Parathyroid adenoma (tissue), 2 donors: ENCODE data around the gene MAZ.

Experiments used
- H2AFZ ChIP-seq: fragments of 300-600 bp; sonication (generic); one replicate; pipeline ENCODE4 v1.7.0; 2017; ENCODE audit warnings: antibody characterized with exemption, mild to moderate bottlenecking
- H3K27ac ChIP-seq: fragments of 300-600 bp; sonication (generic); one replicate; pipeline ENCODE4 v1.7.0; 2017
- H3K27me3 ChIP-seq: fragments of 300-600 bp; sonication (generic); one replicate; pipeline ENCODE4 v1.7.0; 2017; ENCODE audit warnings: low read length; ENCODE audit not compliant: control insufficient read depth, insufficient read depth
- H3K36me3 ChIP-seq: fragments of 300-600 bp; sonication (generic); one replicate; pipeline ENCODE4 v1.7.0; 2017; ENCODE audit warnings: low read length; ENCODE audit not compliant: control insufficient read depth, insufficient read depth
- H3K4me1 ChIP-seq: fragments of 300-600 bp; sonication (generic); one replicate; pipeline ENCODE4 v1.7.0; 2017; ENCODE audit warnings: control low read depth
- H3K4me2 ChIP-seq: fragments of 300-600 bp; sonication (generic); one replicate; pipeline ENCODE4 v1.7.0; 2017; ENCODE audit warnings: low read length
- H3K4me3 ChIP-seq: fragments of 300-600 bp; sonication (generic); one replicate; pipeline ENCODE4 v1.7.0; 2017; ENCODE audit warnings: low read depth, low read length
- H3K79me2 ChIP-seq: fragments of 300-600 bp; sonication (generic); one replicate; pipeline ENCODE4 v1.7.0; 2017; ENCODE audit warnings: control low read depth
- H3K9ac ChIP-seq: fragments of 300-600 bp; sonication (generic); one replicate; pipeline ENCODE4 v1.7.0; 2017; ENCODE audit warnings: mild to moderate bottlenecking
- H3K9me3 ChIP-seq: fragments of 300-600 bp; sonication (generic); one replicate; pipeline ENCODE4 v1.7.0; 2017; ENCODE audit warnings: low read length; ENCODE audit not compliant: control insufficient read depth
- TF ChIP-seq, protein P1 (sequence below): fragments of 300-600 bp; sonication (generic); IDR thresholded peaks from one replicate; pipeline ENCODE4 v1.7.0; 2017; ENCODE audit warnings: antibody characterized with exemption, mild to moderate bottlenecking
- donor health status: primary hyperparathyroidism.

Gene MAZ

DNA sequence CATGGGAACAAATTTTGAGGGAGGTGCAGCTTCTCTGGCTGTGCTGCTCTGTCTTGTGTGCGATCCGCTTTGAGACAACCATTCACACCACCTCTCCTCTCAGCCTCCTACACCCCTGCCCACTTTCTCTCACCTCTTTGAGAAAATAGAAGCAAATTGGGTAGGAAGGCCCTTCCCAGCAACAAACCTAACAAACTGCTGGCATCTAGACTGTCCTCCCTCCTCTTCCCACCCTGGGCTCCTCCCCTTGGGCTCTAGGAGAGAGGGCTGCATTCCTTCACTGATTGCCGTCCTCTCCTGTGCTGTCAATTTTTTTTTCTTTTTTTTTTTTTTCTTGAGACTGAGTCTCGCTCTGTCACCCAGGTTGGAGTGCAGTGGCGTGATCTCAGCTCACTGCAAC lies 43.2 kb downstream of the MAZ start:
- Histone ChIP-seq H3K4me2 (no peak overlapping the region), H3K9ac (no peak overlapping the region), H3K27me3 (no peaks in the 10 kb centered on the region), H3K79me2 (no peaks in the 10 kb centered on the region), H3K9me3 (no peaks in the 10 kb centered on the region), H3K4me1 (no peaks in the 10 kb centered on the region), H3K36me3 (no peaks in the 10 kb centered on the region), H2AFZ (no peak overlapping the region), H3K4me3 (no peak overlapping the region), H3K27ac (no peak overlapping the region)
- TF ChIP-seq, protein P1, sequence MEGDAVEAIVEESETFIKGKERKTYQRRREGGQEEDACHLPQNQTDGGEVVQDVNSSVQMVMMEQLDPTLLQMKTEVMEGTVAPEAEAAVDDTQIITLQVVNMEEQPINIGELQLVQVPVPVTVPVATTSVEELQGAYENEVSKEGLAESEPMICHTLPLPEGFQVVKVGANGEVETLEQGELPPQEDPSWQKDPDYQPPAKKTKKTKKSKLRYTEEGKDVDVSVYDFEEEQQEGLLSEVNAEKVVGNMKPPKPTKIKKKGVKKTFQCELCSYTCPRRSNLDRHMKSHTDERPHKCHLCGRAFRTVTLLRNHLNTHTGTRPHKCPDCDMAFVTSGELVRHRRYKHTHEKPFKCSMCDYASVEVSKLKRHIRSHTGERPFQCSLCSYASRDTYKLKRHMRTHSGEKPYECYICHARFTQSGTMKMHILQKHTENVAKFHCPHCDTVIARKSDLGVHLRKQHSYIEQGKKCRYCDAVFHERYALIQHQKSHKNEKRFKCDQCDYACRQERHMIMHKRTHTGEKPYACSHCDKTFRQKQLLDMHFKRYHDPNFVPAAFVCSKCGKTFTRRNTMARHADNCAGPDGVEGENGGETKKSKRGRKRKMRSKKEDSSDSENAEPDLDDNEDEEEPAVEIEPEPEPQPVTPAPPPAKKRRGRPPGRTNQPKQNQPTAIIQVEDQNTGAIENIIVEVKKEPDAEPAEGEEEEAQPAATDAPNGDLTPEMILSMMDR = no peak

DNA sequence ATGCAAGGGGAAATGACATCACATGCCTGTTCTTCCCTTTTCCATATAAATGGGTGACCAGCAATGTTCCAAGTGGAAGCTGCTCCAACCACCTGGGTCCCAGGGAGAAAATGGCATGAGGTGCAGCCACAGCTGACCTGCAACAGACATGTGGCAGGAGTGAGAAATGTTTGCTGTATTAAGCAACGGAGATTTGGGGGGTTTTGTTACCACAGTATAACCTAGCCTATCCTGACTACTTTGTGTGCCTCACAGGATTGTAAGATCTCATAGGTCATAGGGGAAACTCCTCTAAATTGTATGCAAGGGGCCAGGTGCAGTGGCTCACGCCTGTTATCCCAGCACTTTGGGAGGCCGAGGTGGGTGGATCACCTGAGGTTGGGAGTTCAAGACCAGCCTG lies 44.7 kb downstream of the MAZ start:
- H3K27ac ChIP-seq = no peak overlapping the region
- H3K36me3 ChIP-seq = no peaks in the 10 kb centered on the region

DNA sequence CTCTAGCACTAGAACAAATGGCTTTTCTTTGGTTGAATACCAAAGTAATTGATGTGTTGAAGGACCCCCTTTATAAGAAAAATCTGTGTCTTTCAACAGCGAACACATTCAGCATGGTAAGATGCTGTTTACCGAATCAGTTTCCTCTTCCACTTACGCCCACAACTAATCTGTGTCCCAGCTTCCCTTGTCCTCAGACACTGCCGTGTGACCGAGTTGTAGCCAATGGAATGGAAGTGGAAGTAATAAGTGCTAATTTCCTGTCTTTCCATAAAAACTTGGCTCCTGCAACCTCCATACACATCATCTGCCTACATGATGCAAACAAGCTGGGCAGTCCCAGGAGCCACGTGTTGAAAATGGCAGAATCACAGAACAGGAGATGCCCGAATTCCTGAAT lies 46.3 kb downstream of the MAZ start:
- Histone ChIP-seq H3K4me2 (no peak overlapping the region), H3K4me3 (no peak overlapping the region), H3K9ac (no peak overlapping the region), H3K79me2 (no peaks in the 10 kb centered on the region), H3K4me1 (no peaks in the 10 kb centered on the region), H2AFZ (no peak overlapping the region), H3K27me3 (no peaks in the 10 kb centered on the region), H3K9me3 (no peaks in the 10 kb centered on the region), H3K27ac (no peak overlapping the region), H3K36me3 (no peaks in the 10 kb centered on the region)
- TF ChIP-seq, protein P1 = no peak

More for the DNA sequence above, 44.7 kb downstream of the MAZ start:
- no peaks in the 10 kb centered on the region for H3K4me1 ChIP-seq
- no peak overlapping the region for H3K4me3 ChIP-seq
- H2AFZ ChIP-seq = no peak overlapping the region
- H3K9me3 ChIP-seq = no peaks in the 10 kb centered on the region
- TF ChIP-seq, protein P1 = no peak
- no peaks in the 10 kb centered on the region for H3K27me3 ChIP-seq
- H3K4me2 ChIP-seq = no peak overlapping the region
- no peak overlapping the region for H3K9ac ChIP-seq
- H3K79me2 ChIP-seq = no peaks in the 10 kb centered on the region

DNA sequence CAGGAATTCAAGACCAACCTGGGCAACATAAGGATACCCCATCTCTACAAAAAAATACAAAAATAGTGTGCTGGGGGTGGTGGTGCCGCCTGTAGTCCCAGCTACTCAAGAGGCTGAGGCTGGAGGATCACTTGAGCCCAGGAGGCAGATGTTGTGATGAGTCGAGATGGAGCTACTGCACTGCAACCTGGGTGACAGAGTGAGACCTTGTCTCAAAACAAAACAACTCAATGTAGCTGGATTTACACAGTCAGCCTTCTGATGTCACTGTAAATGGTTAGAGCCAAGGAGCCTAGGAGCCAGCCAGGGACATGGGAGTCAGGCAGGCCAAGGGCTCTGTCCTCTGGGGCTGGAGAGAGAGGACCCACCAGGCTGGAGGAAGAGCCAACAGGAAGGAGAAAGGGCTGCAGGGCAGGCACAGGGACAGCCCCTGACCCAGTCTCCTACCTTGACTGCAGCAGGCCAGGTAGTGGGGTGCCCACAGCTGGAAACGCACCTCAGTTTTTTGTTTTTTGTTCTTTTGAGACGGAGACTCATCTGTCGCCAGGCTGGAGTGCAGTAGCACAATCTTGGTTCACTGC lies 48.3 kb downstream of the MAZ start:
- TF ChIP-seq, protein P1 = no peak
- Histone ChIP-seq H3K4me2 (no peak overlapping the region), H3K27ac (no peak overlapping the region), H3K4me1 (no peaks in the 10 kb centered on the region), H3K27me3 (no peaks in the 10 kb centered on the region), H3K9me3 (no peaks in the 10 kb centered on the region), H2AFZ (no peak overlapping the region), H3K79me2 (no peaks in the 10 kb centered on the region), H3K9ac (no peak overlapping the region), H3K4me3 (no peak overlapping the region), H3K36me3 (no peaks in the 10 kb centered on the region)

DNA sequence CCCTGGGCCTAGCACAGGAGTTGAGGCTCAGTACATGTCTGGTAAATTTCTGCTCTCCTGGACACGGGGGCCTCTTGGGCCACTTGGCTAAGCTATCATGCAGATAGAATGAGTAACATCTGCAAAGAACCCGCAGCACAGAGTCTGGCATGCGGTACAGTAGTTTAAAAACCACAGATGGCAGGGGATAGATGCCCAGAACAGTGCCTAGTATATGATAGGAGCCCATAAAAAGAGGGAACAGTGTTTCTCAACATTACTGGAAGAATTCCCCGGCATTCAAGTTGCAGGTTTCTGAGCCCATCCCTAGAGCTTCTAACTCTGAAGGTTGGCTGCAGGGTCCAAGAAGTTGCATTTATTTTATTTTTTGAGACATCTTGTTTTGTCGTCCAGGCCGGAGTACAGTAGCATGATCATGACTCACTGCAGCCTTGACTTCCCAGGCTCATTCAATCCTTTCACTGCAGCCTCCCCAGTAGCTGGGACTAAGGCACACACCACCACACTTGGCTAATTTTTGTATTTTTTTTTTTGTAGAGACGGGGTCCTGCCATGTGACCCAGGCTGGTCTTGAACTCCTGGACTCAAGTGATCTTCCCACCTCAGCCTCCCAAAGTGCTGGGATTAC lies 50.9 kb downstream of the MAZ start:
- no peak overlapping the region for H3K4me2 ChIP-seq
- H3K27me3 ChIP-seq = no peaks in the 10 kb centered on the region
- no peak overlapping the region for H3K9ac ChIP-seq
- H3K36me3 ChIP-seq = no peaks in the 10 kb centered on the region
- no peak overlapping the region for H3K4me3 ChIP-seq
- H3K9me3 ChIP-seq = no peaks in the 10 kb centered on the region
- H3K79me2 ChIP-seq = peaks cover 11% of the 10 kb centered on the region
- no peak overlapping the region for H3K27ac ChIP-seq
- H2AFZ ChIP-seq = no peak overlapping the region
- H3K4me1 ChIP-seq = peaks cover 4% of the 10 kb centered on the region
- TF ChIP-seq, protein P1 = no peak
